ENCODE data around the gene TRABD2B.

GRCh38 chr1:47759936-47760629 lies 237.1 kb downstream of the TRABD2B start:
- TF ChIP-seq CTCF (IDR thresholded peaks at IDR 0.05; ENCODE audit: poor library complexity) (no peak), EZH2phosphoT487 (IDR thresholded peaks at IDR 0.05; ENCODE audit: low read depth, severe bottlenecking, unreplicated experiment) (no peak), EZH2 (IDR thresholded peaks at IDR 0.05; ENCODE audit: borderline replicate concordance) (no peak)

All from hepatocyte (in vitro differentiated cells).